HL-60 (cell line): ENCODE data around the gene VASN.
A peak's percentile ranks its signal among the peaks of the same experiment; 100 is the strongest.

Experiments used
- DNase-seq, 2 experiments: peaks; one replicate each; pipeline ENCODE4 v3.0.0-alpha.2; 2010 to 2020; ENCODE audit warnings: low read depth in 1 of 2, low spot score in 1 of 2
- H3K27ac ChIP-seq: fragments of 250-450 bp; sonication (Bioruptor Pico); replicated peaks from 2 replicates; pipeline ENCODE4 v1.5.1; 2020; ENCODE audit warnings: mild to moderate bottlenecking, moderate library complexity
- H3K27me3 ChIP-seq: fragments of 250-450 bp; sonication (Bioruptor Pico); 2 replicates; pipeline ENCODE4 v1.5.1; 2021; ENCODE audit warnings: mild to moderate bottlenecking, moderate library complexity; ENCODE audit not compliant: insufficient read depth, poor library complexity, severe bottlenecking
- H3K4me3 ChIP-seq: replicated peaks from 2 replicates; pipeline ENCODE4 v1.5.1; 2011; ENCODE audit warnings: mild to moderate bottlenecking, control low read depth, low read length; ENCODE audit not compliant: insufficient read depth
- GABPA ChIP-seq: IDR thresholded peaks from 2 replicates; pipeline ENCODE4 v1.6.1; 2012; ENCODE audit warnings: low read depth
- POLR2AphosphoS5 ChIP-seq: IDR thresholded peaks from 2 replicates; pipeline ENCODE4 v1.6.1; 2012; ENCODE audit warnings: low read depth
- SPI1 ChIP-seq: IDR thresholded peaks from 2 replicates; pipeline ENCODE4 v1.6.1; 2012; ENCODE audit warnings: low read depth, mild to moderate bottlenecking, borderline replicate concordance
- TF ChIP-seq, protein P1 (sequence below): IDR thresholded peaks from one replicate; pipeline ENCODE4 v1.5.1; 2011; ENCODE audit warnings: low read length, control low read depth, inconsistent platforms; ENCODE audit not compliant: insufficient read depth
- TF ChIP-seq, protein P2 (sequence below): IDR thresholded peaks from 2 replicates; pipeline ENCODE4 v1.6.1; 2012; ENCODE audit warnings: low read depth; ENCODE audit not compliant: insufficient replicate concordance

VASN gene

DNA sequence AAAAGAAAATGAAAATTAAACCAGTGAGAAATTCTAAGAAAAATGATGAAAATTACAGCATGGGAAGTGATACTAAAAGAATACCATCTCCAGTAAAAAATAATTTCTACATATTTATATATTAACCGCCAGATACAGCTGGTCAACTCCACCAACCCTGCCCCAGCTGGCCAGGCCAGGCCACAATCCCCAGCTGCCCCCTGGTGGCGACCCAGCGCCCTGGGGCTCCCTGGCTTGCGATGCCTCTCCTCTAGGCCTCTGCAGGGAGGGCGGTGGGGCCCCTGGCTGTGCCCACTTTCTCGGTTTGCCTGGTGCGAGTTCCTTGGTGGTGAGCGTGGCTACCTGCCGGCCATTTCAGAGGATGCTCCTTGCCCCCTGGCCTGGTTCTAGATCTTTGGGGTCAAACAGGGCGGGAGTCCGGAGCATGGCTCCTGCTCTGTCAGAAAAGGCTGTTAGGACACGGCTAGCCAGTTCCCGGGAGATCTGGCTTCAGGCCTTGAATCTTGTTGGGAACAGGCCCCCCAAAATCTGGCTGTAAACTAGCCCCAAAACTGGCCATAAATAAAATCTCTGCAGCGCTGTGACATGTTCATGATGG is 41.3 kb upstream of the VASN start:
- H3K4me3 ChIP-seq = no peak overlapping the region
- peaks cover 3% of the 10 kb centered on the region for H3K27me3 ChIP-seq
- H3K27ac ChIP-seq = no peak overlapping the region
- TF ChIP-seq POLR2AphosphoS5 = no peak
- TF ChIP-seq, protein P1, sequence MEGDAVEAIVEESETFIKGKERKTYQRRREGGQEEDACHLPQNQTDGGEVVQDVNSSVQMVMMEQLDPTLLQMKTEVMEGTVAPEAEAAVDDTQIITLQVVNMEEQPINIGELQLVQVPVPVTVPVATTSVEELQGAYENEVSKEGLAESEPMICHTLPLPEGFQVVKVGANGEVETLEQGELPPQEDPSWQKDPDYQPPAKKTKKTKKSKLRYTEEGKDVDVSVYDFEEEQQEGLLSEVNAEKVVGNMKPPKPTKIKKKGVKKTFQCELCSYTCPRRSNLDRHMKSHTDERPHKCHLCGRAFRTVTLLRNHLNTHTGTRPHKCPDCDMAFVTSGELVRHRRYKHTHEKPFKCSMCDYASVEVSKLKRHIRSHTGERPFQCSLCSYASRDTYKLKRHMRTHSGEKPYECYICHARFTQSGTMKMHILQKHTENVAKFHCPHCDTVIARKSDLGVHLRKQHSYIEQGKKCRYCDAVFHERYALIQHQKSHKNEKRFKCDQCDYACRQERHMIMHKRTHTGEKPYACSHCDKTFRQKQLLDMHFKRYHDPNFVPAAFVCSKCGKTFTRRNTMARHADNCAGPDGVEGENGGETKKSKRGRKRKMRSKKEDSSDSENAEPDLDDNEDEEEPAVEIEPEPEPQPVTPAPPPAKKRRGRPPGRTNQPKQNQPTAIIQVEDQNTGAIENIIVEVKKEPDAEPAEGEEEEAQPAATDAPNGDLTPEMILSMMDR = peak; percentile 90
- TF ChIP-seq GABPA = no peak
- DNase-seq = peak in 1 of 2 experiments; percentile 66

DNA sequence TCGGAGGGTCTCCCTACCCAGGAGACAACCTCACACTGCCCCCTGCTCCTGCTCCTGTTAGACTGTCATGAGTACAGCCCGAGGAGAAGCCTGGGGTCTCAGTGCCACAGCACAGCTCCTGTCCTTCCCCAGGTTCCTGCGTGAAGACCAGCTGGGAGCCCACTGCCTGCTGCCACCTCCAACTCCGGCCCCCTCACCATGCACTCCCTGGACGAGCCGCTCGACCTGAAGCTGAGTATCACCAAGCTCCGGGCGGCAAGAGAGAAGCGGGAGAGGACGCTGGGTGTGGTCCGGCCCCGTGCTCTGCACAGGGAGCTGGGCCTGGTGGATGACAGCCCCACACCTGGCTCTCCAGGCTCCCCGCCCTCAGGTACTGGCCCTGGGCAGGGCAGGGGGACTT is 39.6 kb upstream of the VASN start:
- TF ChIP-seq SPI1 = no peak
- TF ChIP-seq, protein P1 = no peak
- no peak for TF ChIP-seq GABPA
- no peak for TF ChIP-seq POLR2AphosphoS5
- TF ChIP-seq, protein P2, sequence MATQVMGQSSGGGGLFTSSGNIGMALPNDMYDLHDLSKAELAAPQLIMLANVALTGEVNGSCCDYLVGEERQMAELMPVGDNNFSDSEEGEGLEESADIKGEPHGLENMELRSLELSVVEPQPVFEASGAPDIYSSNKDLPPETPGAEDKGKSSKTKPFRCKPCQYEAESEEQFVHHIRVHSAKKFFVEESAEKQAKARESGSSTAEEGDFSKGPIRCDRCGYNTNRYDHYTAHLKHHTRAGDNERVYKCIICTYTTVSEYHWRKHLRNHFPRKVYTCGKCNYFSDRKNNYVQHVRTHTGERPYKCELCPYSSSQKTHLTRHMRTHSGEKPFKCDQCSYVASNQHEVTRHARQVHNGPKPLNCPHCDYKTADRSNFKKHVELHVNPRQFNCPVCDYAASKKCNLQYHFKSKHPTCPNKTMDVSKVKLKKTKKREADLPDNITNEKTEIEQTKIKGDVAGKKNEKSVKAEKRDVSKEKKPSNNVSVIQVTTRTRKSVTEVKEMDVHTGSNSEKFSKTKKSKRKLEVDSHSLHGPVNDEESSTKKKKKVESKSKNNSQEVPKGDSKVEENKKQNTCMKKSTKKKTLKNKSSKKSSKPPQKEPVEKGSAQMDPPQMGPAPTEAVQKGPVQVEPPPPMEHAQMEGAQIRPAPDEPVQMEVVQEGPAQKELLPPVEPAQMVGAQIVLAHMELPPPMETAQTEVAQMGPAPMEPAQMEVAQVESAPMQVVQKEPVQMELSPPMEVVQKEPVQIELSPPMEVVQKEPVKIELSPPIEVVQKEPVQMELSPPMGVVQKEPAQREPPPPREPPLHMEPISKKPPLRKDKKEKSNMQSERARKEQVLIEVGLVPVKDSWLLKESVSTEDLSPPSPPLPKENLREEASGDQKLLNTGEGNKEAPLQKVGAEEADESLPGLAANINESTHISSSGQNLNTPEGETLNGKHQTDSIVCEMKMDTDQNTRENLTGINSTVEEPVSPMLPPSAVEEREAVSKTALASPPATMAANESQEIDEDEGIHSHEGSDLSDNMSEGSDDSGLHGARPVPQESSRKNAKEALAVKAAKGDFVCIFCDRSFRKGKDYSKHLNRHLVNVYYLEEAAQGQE = no peak
- H3K4me3 ChIP-seq = no peak overlapping the region
- no peak for DNase-seq
- H3K27me3 ChIP-seq = peaks cover 3% of the 10 kb centered on the region
- no peak overlapping the region for H3K27ac ChIP-seq

DNA sequence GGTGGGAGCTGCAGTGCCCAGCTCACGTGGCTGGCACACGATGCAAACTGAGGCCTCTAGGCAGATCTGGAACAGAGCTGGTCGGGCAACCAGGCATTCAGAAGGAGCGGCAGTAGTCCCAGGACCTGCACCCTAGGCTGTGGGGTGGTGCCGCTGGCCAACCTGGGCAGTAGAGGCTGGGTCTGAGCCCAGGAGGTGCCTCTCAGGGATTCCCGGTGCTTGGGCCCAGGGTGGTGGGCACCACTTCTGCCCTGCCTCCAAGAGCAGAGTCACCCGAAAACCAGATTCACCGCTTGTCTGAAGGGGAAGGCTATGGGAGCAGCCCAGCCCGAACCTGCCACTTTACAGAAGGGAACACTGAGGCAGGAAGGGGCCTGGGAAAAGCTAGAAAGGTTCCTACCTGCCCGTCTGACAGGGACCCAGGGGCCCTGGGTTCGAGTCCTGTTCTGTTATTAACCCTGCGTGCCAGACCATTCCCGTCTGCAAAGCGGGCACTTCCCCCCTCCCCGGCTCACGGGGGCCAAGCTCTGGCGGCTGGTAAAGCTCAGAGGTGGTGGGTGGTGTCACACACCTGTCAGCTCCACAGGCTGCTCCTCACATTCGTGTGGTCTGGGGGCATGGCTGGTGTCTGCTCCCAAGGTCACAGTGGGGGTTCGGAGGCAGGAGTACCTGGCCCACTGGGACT is 38.9 kb upstream of the VASN start:
- DNase-seq = no peak
- H3K4me3 ChIP-seq = no peak overlapping the region
- H3K27me3 ChIP-seq = peaks cover 3% of the 10 kb centered on the region
- no peak overlapping the region for H3K27ac ChIP-seq
- TF ChIP-seq GABPA (no peak), SPI1 (no peak), POLR2AphosphoS5 (no peak)
- TF ChIP-seq, protein P2 = no peak
- TF ChIP-seq, protein P1 = no peak

DNA sequence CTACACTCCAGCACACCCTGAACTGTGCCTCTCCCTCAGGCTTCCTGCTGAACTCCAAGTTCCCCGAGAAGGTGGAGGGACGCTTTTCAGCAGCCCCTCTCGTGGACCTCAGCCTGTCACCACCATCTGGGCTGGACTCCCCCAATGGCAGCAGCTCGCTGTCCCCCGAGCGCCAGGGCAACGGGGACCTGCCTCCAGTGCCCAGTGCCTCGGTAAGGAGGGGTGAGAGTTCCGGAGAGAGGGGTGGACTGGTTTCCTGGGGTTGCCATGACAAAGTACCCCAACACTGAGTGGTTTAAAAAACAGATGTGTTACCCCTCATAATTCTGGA is 38.4 kb upstream of the VASN start:
- Histone ChIP-seq H3K27me3 (peaks cover 3% of the 10 kb centered on the region), H3K27ac (no peak overlapping the region), H3K4me3 (no peak overlapping the region)
- no peak for DNase-seq
- TF ChIP-seq SPI1 = no peak
- TF ChIP-seq GABPA = no peak
- TF ChIP-seq, protein P2 = no peak
- TF ChIP-seq, protein P1 = no peak
- no peak for TF ChIP-seq POLR2AphosphoS5
